ENCODE results near the gene MARCHF5. TPM values are rescaled to one million over a fixed set of nuclear protein-coding genes. Genes with fewer than 3 reads are reported as not detected.
"Not testable (repeated sequence)": the region's sequence is repeated elsewhere in the genome, so short reads cannot be mapped to it uniquely, and the experiment has no call there.

MARCHF5 gene
- total and polyA plus RNA-seq, 11 donors: 11.8 to 55.7 (median 29.4) TPM

- Histone ChIP-seq H3K36me3 (no peaks in the 10 kb centered on the region), H3K27me3 (no peaks in the 10 kb centered on the region), H3K27ac (no peak overlapping the region), H3K4me3 (no peak overlapping the region), H3K9me3 (no peaks in the 10 kb centered on the region), H3K4me1 (peaks cover 0 to 27% (median 11%) of the 10 kb centered on the region in 12 donors)
- DNase-seq (no peak), ATAC-seq (no peak)
- intact Hi-C loops (cut with DNase I): no loop called here
- TF ChIP-seq CTCF (IDR thresholded peaks at IDR 0.05): no peak
- no peak for TF ChIP-seq POLR2A (IDR thresholded peaks at IDR 0.05)
- 81 to 87% (median 84%) methylated on average over 3 of the region's 3 CpGs for WGBS, 4 donors
Measured at GRCh38 chr10:92327445-92328433, 36.8 kb downstream of the MARCHF5 start.

- H3K9me3 ChIP-seq: no peaks in the 10 kb centered on the region
- no peak for TF ChIP-seq CTCF (IDR thresholded peaks at IDR 0.05)
- no peak for TF ChIP-seq POLR2A (IDR thresholded peaks at IDR 0.05)
- ATAC-seq: no peak
- no peak overlapping the region for H3K4me3 ChIP-seq
- peaks cover 0 to 26% (median 11%) of the 10 kb centered on the region in 12 donors for H3K4me1 ChIP-seq
- H3K36me3 ChIP-seq: no peaks in the 10 kb centered on the region
- no peak overlapping the region for H3K27ac ChIP-seq
- DNase-seq: no peak
- intact Hi-C loops (cut with DNase I): no loop called here
- no peaks in the 10 kb centered on the region for H3K27me3 ChIP-seq
Measured at GRCh38 chr10:92328993-92329392, 38.0 kb downstream of the MARCHF5 start.

GRCh38 chr10:92329927-92330326 lies 39.0 kb downstream of the MARCHF5 start:
- intact Hi-C loops (cut with DNase I); H3K27ac ChIP-seq; H3K4me3 ChIP-seq; DNase-seq; H3K27me3 ChIP-seq; H3K9me3 ChIP-seq; ATAC-seq; H3K36me3 ChIP-seq: not testable (repeated sequence)
- WGBS, 4 donors: 95 to 97% (median 96%) methylated on average over 6 of the region's 6 CpGs
- peaks cover 0 to 27% (median 13%) of the 10 kb centered on the region in 12 donors for H3K4me1 ChIP-seq

- no peak overlapping the region for H3K4me3 ChIP-seq
- ATAC-seq: no peak
- TF ChIP-seq POLR2A (IDR thresholded peaks at IDR 0.05) (no peak), CTCF (IDR thresholded peaks at IDR 0.05) (no peak)
- no peaks in the 10 kb centered on the region for H3K9me3 ChIP-seq
- no peaks in the 10 kb centered on the region for H3K27me3 ChIP-seq
- intact Hi-C loops (cut with DNase I): no loop called here
- peaks cover 0 to 57% (median 50%) of the 10 kb centered on the region in 9 donors for H3K36me3 ChIP-seq
- 94 to 99% (median 98%) methylated on average over 2 of the region's 2 CpGs for WGBS, 4 donors
- DNase-seq: no peak
- H3K27ac ChIP-seq: no peak overlapping the region
- H3K4me1 ChIP-seq: peaks cover 0 to 16% (median 0%) of the 10 kb centered on the region in 12 donors
Measured at GRCh38 chr10:92342796-92343195, 51.8 kb downstream of the MARCHF5 start.

- DNase-seq; H3K27ac ChIP-seq; ATAC-seq; H3K4me3 ChIP-seq; H3K9me3 ChIP-seq; H3K27me3 ChIP-seq; intact Hi-C loops (cut with DNase I): not testable (repeated sequence)
- 92 to 98% (median 96%) methylated on average over 5 of the region's 5 CpGs for WGBS, 4 donors
- Histone ChIP-seq H3K4me1 (peaks cover 0 to 16% (median 0%) of the 10 kb centered on the region in 12 donors), H3K36me3 (peaks cover 0 to 74% (median 70%) of the 10 kb centered on the region in 9 donors)
Measured at GRCh38 chr10:92345575-92345974, 54.6 kb downstream of the MARCHF5 start.

GRCh38 chr10:92347035-92347676 lies 56.2 kb downstream of the MARCHF5 start:
- ATAC-seq; H3K27me3 ChIP-seq; H3K9me3 ChIP-seq; intact Hi-C loops (cut with DNase I); DNase-seq; H3K27ac ChIP-seq; H3K4me3 ChIP-seq: not testable (repeated sequence)
- WGBS, 4 donors: 90 to 92% (median 91%) methylated on average over 9 of the region's 9 CpGs
- Histone ChIP-seq H3K4me1 (peaks cover 0 to 16% (median 0%) of the 10 kb centered on the region in 12 donors), H3K36me3 (peaks cover 0 to 72% (median 68%) of the 10 kb centered on the region in 9 donors)

Data from heart left ventricle (tissue), 16 donors.